Ovary (tissue), 3 donors: ENCODE data around the gene FOLR1.

ENCODE experiments used
- CTCF ChIP-seq, 3 donors: fragments of 450-650 bp in 2 of 3; fragments of 200-600 bp in 1 of 3; IDR thresholded peaks; one replicate each; pipeline versions ENCODE4 v1.5.1 to v1.8.0; 2016 to 2022; ENCODE audit warnings: antibody characterized with exemption in 3 of 3, mild to moderate bottlenecking in 1 of 3
- EP300 ChIP-seq: sonication (generic); formaldehyde crosslinking; IDR thresholded peaks from one replicate; pipeline ENCODE4 v1.6.1; 2017; ENCODE audit warnings: antibody characterized with exemption
- POLR2A ChIP-seq: fragments of 450-650 bp; IDR thresholded peaks from one replicate; pipeline ENCODE4 v1.6.1; 2017; ENCODE audit warnings: antibody characterized with exemption, mild to moderate bottlenecking, moderate library complexity
- donor health status: DM: no; HTN: no; CAD: no.

- TF ChIP-seq POLR2A (no peak), CTCF (IDR thresholded peaks at IDR 0.05) (peak in 1 of 3 donors; percentile 9), EP300 (no peak)
These were observed 48.0 kb downstream of the FOLR1 start for GRCh38 chr11:72239849-72240460.
